GM18499 (cell line): ENCODE results near the gene SUSD3.

Experiments
- ATAC-seq: cut with Tn5 transposase; IDR thresholded peaks from one replicate; pipeline ENCODE4 v1.9.1; 2021; ENCODE audit warnings: moderate number of reproducible peaks; ENCODE audit not compliant: insufficient read depth, unreplicated experiment

SUSD3 gene

DNA sequence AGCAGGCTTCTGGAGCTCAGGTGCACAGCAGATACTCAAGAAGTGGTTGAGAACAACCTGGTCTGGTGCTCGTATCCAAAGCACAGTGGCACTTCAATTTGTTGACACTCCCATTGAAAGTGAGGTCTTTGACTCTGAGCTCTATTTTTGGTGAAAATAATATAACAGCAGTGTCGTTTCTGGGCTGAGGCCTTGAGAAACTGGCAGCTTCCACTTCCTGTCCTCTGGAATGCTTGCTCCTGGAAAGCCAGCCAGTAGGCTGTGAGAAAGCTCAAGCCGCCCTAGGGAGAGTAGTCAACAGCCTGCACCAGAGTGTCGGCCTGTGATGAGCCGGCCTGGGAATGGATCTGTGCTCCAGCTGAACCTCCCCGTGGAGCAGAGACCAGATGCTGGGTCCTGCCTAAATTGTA is 6.8 kb upstream of the SUSD3 start:
- no peak for ATAC-seq

- no peak for ATAC-seq
Measured at GRCh38 chr9:93052791-93053540, 5.5 kb upstream of the SUSD3 start.

DNA sequence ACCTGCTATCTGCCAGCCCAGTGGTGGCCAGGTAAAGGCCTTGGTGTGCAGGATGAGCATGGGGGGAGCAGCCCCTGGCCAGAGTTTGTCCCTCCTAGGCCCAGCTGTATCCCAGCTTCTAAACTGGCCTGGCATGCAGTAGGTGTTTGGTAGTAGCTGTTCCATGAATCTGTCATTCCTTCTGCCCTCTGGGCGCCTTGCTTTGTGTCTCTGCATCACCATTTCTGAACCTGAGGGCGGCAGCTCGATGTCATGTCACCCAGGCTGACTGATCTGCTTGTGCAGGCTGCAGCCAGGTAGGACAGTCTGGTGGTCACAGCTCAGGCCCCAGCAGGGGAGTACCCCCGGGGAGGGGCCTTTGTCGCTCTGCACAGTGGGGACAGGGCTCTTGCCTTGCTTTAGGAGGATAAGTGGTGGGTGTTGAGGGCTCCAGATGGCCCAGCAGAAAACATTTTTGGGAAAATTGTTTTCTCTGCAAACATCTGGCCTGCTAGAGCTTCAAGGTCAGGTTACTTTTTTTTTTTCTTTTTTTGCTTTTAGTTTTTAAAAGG is 4.6 kb upstream of the SUSD3 start:
- no peak for ATAC-seq

GRCh38 chr9:93054758-93055704 is 3.5 kb upstream of the SUSD3 start:
- no peak for ATAC-seq

DNA sequence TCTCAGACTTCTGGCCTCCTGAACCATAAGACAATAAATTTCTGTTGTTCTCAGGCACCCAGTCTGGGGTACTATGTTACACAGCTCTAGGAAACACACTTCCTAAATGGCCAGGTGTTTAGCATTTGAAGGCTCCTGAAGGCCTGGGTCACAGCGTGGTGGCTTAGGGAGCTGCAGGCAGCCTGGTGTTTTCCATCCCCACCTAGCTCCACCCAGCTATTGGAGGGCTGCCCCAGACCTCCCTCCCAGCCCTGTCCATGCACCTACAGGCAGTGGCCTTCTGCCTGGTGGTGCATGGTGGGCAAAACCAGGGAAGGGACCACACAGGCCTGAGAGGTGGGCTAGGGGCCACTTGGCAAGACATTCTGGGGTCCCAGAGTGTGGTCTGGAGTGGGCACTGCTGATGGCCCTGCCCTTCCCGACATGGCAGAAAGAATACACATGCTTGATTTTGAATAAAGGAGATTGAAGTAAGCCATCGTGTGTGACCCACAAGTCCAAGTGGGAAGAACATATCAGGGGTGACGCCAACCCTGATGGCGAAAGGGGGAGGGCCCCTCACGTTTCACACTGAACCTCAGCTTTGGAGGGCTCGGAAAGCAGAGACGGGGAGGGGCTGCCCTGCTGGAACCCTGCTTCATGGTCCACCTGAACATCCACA is 1.3 kb upstream of the SUSD3 start:
- ATAC-seq, result no peak

DNA sequence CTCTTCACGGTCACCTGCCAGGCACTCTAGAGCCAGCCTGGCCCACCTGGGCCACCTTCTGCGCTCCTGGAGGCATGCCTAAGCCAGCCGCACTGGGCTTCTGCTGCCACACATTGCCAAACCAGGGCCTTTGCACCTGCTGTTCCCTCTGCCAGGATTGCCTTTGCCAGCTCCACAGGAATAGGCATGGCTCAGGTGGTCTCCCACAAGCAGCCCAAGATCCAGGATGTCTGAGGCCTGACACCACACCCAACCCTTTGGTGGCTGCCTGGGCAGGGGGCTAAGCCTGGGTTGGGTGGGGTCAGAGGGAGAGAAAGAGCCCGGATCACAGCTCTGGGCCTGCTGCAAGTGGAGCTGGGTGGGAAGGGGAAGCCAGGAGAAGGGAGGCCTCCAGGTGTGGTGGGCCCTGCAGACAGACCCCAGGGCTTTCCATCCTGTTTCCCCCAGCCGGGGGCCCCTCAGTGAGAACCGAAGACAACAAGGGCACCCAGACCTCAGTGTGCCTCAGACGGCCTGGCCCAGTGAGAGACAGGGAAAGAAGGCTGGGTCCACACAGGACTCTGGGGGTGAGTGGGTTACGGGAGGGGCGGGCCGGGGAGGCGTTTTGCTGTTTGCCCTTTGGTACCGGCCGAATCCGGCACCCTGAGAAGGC is 672 bp upstream of the SUSD3 start:
- ATAC-seq, result no peak

DNA sequence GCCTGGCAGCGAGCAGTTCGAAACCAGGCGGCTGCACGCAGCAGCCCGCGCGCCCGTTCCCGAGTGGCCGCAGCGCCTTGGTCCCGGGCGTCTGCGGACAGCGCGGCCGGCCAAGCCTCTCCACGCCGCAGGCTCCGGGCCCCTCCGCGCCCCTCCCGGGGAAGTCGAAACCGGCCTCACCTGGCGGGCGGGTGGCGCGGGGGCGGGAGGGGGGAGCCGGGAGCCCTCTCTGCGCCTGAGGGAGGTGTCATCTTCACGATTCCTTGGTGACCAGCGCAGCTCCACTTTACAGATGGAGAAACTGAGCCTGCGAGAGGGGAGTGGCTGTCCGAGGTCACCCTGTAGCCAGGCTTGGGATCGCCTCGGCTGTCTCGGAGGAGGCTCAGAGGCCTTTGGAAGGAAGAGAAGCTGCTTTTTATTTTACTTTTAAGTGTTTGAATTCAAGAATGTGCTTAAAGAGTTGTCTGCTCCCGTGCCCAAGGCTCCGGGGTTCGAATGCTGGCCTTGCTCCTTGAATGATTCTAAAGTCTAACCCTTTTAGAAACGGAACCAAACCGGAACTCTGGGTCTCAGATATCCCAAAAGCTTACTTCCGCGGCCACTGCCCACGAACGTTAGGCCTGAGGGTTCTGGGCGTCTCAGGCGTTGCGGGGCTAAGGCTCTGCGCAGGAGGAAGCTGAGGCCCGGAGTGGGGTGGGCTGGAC is 662 bp downstream of the SUSD3 start:
- no peak for ATAC-seq

DNA sequence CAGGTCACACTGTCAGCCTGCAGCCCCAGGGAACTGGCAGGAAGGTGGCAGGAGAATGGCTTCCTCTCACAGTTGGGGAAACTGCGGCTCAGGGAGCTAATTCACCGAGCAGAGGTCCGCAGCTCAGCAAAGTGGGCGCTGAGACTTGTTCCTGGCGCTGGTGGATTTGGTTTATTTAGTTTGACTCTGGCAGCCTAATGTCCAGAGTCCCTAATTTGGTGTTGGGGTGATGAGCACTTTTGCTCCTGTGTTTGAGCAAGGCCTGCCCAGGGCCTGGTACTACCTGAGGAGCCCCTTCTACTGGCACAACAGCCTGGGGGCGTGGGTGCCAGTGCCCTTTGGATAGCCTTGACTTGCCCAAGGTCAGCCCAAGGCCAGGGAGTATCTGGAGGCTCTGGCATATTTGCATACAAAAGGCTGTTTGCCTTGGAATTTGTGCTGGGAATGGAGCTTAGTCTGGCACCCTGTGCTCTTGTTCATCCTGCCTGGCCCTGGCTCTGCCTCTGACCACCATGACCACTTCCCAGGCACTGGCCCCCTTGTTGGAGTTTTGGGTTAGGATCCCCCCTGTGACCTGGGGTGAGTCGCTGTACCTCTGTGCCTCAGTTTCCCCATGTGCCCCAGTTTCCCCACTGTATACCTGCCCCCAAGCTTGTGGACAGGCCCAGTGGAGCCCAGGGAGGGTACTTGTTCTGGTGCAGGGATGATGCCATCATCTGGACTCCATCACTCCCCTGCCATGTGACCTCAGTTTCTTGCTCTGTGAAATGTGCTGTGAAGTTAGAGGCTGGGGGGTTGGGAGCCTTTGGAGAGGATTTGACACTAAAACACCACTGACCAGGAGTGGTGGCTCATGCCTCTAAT is 1.4 kb downstream of the SUSD3 start:
- no peak for ATAC-seq

- ATAC-seq, result no peak
Measured at GRCh38 chr9:93060746-93061259, 2.3 kb downstream of the SUSD3 start.

DNA sequence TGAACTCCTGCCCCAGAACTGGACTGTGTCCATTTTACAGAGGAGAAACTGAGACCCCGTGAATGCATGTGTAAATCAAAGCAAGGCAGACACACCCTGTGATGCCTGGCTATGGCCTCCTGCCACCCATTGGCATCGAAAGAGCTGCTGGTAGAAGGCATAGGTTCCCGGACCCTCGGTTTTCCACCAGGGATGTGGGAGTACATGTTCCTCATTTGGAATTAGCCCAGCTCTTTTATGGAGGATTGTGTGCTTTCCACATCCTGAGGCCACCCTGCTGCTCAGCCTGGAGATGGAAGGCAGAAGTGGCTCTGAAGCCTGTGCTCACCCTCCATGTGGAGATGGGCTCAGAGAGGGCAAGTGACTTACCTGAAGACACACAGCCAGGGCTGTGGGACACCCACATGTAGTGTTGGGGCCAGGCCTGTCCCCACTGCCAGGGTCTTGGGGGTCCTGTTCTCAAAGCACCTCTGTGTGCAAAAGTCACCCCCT is 2.8 kb downstream of the SUSD3 start:
- ATAC-seq, result no peak

GRCh38 chr9:93061791-93062763 is 3.6 kb downstream of the SUSD3 start:
- no peak for ATAC-seq

- ATAC-seq, result peak; percentile 76
Measured at GRCh38 chr9:93064392-93065134, 6.1 kb downstream of the SUSD3 start.

- ATAC-seq, result no peak
Measured at GRCh38 chr9:93065135-93065720, 6.7 kb downstream of the SUSD3 start.

GRCh38 chr9:93066978-93067603 is 8.6 kb downstream of the SUSD3 start:
- ATAC-seq, result no peak

DNA sequence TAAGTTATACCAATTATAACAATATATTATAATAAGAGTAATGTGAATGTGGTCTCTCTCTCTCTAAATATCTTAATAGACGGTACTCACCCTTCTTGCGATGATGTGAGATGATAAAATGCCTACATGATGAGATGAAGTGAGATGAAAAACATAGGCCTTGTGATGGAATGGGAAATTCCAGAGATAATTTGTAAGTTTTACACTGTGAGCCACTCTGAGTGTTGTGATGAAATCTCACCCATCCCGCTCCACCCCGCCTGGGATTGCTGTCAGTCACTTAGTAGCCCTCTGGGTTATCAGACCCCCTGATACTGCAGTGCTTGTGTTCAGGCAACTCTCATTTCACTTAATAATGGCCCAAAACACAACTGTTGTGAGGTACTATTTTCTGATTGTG is 10.5 kb downstream of the SUSD3 start:
- no peak for ATAC-seq

GRCh38 chr9:93071464-93071863 is 13.0 kb downstream of the SUSD3 start:
- no peak for ATAC-seq
